GM12865 (cell line): ENCODE data around the gene MAP4K3.

Experiments
- DNase-seq: peaks from one replicate; pipeline ENCODE4 v3.0.0; 2010; ENCODE audit warnings: low read depth
- H3K4me3 ChIP-seq: 2 replicates; pipeline ENCODE4 v1.5.1; 2011; ENCODE audit warnings: mild to moderate bottlenecking, low read depth, low read length, control low read depth
- TF ChIP-seq, protein P1 (sequence below): IDR thresholded peaks from 2 replicates; pipeline ENCODE4 v1.5.1; 2011; ENCODE audit warnings: low read length, control low read depth, low read depth, inconsistent platforms; ENCODE audit not compliant: insufficient read depth; ENCODE audit errors: missing control alignments

The MAP4K3 gene

DNA sequence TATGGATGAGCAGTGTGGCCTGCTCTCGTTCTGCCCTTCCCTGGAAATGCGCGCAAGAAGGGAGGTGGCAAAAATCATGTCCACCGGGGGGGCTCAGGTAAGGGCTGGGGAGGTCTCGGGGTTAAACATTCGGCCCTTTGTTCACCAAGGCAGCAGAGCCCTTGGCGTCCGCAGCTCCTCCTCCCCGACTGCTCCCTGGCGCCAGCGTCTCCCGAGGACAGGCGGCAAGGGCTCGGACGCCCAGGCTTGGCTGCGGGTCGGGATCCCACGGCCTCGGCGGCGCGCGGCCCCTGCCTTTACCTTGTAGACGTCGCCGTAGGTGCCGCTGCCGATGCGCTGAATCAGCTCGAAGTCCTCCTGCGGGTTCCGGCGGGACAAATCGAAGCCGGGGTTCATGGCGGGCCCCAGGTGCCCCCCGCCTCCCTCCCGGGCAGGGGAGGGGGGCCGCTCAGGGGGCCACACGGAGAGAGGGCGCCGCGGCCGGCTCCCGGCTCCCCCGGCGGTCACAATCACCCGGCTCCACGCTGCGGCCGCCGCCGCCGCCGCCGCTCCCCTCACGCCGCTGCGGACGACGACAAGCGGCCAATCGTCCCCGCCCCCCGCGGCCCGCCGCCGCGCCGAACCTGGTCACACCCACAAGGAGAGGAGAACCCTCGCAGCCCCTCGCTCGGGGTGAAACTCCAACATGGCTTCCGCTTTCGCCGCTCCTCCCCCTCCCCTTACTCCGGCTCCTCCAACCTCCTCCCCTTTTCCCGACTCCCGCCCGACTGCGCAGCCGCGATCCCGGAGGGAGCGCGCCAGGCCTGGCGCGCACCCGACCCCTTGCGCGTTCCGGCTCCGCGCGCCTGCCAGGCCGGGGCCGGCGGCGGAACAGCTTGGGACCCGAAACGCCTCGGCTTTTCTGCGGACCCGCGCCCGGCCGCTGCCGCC, at the start of gene MAP4K3:
MAP4K3 (minus strand) TSS at position 694 of the 930 bp plus-strand sequence; CDS start at position 396, 298 bp downstream.
- TF ChIP-seq, protein P1, sequence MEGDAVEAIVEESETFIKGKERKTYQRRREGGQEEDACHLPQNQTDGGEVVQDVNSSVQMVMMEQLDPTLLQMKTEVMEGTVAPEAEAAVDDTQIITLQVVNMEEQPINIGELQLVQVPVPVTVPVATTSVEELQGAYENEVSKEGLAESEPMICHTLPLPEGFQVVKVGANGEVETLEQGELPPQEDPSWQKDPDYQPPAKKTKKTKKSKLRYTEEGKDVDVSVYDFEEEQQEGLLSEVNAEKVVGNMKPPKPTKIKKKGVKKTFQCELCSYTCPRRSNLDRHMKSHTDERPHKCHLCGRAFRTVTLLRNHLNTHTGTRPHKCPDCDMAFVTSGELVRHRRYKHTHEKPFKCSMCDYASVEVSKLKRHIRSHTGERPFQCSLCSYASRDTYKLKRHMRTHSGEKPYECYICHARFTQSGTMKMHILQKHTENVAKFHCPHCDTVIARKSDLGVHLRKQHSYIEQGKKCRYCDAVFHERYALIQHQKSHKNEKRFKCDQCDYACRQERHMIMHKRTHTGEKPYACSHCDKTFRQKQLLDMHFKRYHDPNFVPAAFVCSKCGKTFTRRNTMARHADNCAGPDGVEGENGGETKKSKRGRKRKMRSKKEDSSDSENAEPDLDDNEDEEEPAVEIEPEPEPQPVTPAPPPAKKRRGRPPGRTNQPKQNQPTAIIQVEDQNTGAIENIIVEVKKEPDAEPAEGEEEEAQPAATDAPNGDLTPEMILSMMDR, result no peak
- peak; percentile 95 for DNase-seq

DNA sequence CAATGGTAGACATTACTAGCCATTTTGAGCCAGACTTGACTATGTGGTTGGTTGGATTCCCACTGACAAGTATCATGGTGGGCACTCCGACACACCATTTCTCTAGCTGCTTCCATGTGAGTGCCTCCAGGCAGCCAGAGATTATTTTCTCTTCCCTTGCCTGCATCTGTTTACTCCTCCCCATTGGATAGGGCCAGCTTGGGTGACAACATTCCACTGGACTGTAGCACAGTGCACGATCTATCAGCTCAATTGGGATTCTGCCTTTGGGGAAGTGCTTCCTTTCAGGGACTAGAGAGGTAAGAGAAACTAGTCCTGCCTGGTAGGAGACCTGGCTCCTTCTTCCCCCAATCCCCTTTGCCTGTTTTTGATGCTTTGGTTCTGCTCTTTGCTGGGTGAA, 49.0 kb upstream of the MAP4K3 start:
- no peak for DNase-seq
- no peak overlapping the region for H3K4me3 ChIP-seq
- TF ChIP-seq, protein P1, result no peak

More for the DNA sequence above, at the start of gene MAP4K3:
- H3K4me3 ChIP-seq, result peak within 1 kb of the TSS; percentile 86

DNA sequence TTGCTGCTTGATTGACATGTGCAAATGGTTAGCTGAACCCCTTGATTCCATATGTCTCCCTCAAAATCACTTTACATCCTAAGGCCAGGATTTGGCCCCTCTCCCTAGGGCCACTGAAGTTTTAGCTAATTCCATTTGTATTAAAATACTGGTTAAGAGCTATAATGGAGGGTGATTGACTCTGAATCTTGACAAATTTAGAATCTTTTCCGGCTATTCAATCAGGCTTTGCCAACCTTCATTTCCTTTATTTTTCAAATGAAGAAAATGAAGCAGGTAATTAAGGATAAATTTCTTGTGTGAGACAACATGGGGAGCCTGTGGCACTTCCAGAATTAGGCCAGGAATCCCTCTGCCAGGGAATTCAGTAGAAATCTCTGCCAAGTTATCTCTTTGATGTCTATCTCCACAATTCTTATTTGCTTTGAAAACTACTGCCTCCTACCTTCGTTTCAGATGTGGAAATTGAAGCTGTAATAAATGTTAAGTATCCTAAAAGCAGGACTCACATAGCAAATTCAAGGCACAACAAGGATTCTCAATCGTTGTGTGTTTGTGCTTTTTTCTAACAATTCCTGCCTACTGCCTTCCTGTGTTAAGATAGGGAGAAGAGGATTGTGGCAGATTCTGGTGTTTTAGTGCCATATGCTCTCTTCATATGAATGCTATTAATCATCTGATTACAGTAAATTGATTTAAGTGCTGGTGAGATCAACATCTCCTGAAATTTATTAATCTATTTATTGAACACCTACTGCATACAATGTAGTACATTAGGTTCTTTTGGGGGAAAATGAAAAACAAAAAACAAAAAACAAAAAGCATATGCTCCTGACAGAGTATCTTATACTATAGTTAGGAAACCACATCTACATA, 47.8 kb upstream of the MAP4K3 start:
- TF ChIP-seq, protein P1, result no peak
- DNase-seq, result no peak
- no peak overlapping the region for H3K4me3 ChIP-seq

DNA sequence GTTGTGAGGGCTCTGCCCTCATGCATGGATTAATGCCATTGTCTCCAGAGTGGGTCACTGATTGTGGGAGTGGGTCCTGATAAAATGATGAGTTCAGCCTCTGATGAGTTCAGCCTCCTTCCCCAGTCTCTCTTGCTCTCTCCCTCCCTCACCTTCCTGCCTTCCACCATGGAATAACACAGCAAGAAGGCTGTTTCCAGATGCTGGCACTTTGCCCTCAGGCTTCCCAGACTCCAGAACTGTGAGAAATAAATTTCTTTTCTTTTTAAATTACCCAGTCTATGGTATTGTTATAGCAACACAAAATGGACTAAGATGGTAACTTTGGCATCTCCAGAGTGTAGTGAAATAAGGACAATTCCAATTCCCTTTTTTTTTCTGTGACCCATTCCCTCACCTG, 47.1 kb upstream of the MAP4K3 start:
- no peak for DNase-seq
- TF ChIP-seq, protein P1, result no peak
- no peak overlapping the region for H3K4me3 ChIP-seq

DNA sequence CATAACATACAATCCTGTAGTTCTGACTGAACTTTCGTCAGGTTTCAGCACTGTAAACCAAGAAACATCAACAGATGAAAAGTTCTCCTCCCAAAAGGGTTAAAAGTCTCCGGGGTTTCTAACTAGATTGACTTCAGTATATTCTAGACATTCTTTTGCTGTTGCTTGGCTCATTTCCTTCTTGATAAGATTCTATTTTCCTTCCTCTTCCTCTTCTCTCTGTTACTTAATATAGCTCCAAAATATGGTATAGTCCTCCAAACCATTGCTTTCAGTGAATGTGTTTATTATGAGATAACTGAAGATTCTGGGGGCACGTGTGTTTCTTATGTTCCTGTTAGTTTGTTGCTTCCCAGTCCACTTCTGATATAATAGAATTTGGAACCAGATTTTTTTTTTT, 46.4 kb upstream of the MAP4K3 start:
- TF ChIP-seq, protein P1, result no peak
- no peak for DNase-seq
- H3K4me3 ChIP-seq, result no peak overlapping the region

DNA sequence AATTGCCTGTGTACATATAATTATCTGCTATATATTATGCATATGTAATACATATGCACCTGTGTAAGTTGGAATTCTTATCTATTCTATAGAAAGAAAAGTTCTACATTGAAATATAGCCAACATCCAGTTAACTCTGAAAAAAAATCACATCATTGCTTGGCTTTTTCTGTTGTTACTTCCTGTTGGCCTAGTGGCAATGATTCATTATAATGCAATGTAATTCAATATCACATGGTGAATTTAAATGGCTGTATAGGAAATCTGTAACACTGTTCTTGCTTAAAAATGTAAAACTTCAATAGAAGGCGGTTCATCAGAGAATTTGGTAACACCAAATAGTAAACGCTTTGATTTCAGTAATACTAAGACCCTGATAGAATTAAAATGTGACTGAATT, 44.5 kb upstream of the MAP4K3 start:
- no peak overlapping the region for H3K4me3 ChIP-seq
- no peak for DNase-seq
- TF ChIP-seq, protein P1, result no peak
